ENCODE measurements around the gene SKIDA1. TPM values are rescaled to one million over a fixed set of nuclear protein-coding genes. Genes with fewer than 3 reads are reported as not detected.
"Not testable (repeated sequence)": the region's sequence is repeated elsewhere in the genome, so short reads cannot be mapped to it uniquely, and the experiment has no call there.

SKIDA1 gene
- total RNA-seq, 4 donors from 2014 or later, result 0.39 to 5.2 (median 2.3) TPM

GRCh38 chr10:21552638-21553037 lies 27.2 kb upstream of the SKIDA1 start:
- Histone ChIP-seq H3K4me3 (no peak overlapping the region), H3K36me3 (peaks cover 0 to 77% (median 0%) of the 10 kb centered on the region in 3 donors), H3K9me3 (no peaks in the 10 kb centered on the region), H3K27ac (no peak overlapping the region), H3K4me1 (peaks cover 0 to 12% (median 0%) of the 10 kb centered on the region in 4 donors), H3K27me3 (no peaks in the 10 kb centered on the region)
- 93% methylated on average over 8 of the region's 8 CpGs for WGBS, 2 donors
- no peak for DNase-seq (ENCODE audit: low spot score in 2 of 2)
- no peak for TF ChIP-seq EP300 (IDR thresholded peaks at IDR 0.05)
- TF ChIP-seq CTCF (IDR thresholded peaks at IDR 0.05), result no peak
- TF ChIP-seq POLR2A (IDR thresholded peaks at IDR 0.05), result no peak

- Histone ChIP-seq H3K4me1 (no peaks in the 10 kb centered on the region), H3K4me3 (no peak overlapping the region), H3K27me3 (no peaks in the 10 kb centered on the region), H3K27ac (no peak overlapping the region), H3K36me3 (peaks cover 0 to 82% (median 0%) of the 10 kb centered on the region in 3 donors), H3K9me3 (no peaks in the 10 kb centered on the region)
- 84 to 85% methylated on average over 6 of the region's 6 CpGs for WGBS, 2 donors
- no peak for TF ChIP-seq EP300 (IDR thresholded peaks at IDR 0.05)
- no peak for TF ChIP-seq POLR2A (IDR thresholded peaks at IDR 0.05)
- no peak for TF ChIP-seq CTCF (IDR thresholded peaks at IDR 0.05)
- DNase-seq (ENCODE audit: low spot score in 2 of 2), result no peak
Measured at GRCh38 chr10:21547246-21547645, 21.8 kb upstream of the SKIDA1 start.

GRCh38 chr10:21540701-21541100 lies 15.2 kb upstream of the SKIDA1 start:
- not testable (repeated sequence) for DNase-seq (ENCODE audit: low spot score in 2 of 2); H3K27ac ChIP-seq; H3K9me3 ChIP-seq; H3K4me3 ChIP-seq; H3K27me3 ChIP-seq
- Histone ChIP-seq H3K4me1 (peaks cover 0 to 10% (median under 1%) of the 10 kb centered on the region in 4 donors), H3K36me3 (peaks cover 0 to 90% (median 5%) of the 10 kb centered on the region in 3 donors)
- WGBS, 2 donors, result 90 to 91% methylated on average over 4 of the region's 4 CpGs

GRCh38 chr10:21536874-21537273 lies 11.4 kb upstream of the SKIDA1 start:
- Histone ChIP-seq H3K36me3 (peaks cover 0 to 52% (median 5%) of the 10 kb centered on the region in 3 donors), H3K27me3 (no peaks in the 10 kb centered on the region), H3K27ac (no peak overlapping the region), H3K9me3 (no peaks in the 10 kb centered on the region), H3K4me1 (peaks cover 0 to 28% (median 10%) of the 10 kb centered on the region in 4 donors), H3K4me3 (no peak overlapping the region)
- TF ChIP-seq EP300 (IDR thresholded peaks at IDR 0.05) (no peak), CTCF (IDR thresholded peaks at IDR 0.05) (no peak), POLR2A (IDR thresholded peaks at IDR 0.05) (no peak)
- 88 to 90% methylated on average over 3 of the region's 3 CpGs for WGBS, 2 donors
- no peak for DNase-seq (ENCODE audit: low spot score in 2 of 2)

GRCh38 chr10:21535976-21536375 lies 10.5 kb upstream of the SKIDA1 start:
- peaks cover 0 to 32% (median 10%) of the 10 kb centered on the region in 4 donors for H3K4me1 ChIP-seq
- not testable (repeated sequence) for H3K9me3 ChIP-seq; H3K27me3 ChIP-seq; H3K4me3 ChIP-seq; DNase-seq (ENCODE audit: low spot score in 2 of 2)
- WGBS, 2 donors, result 76 to 79% methylated on average over 9 of the region's 9 CpGs
- peak overlapping the region in 3 of 4 donors; percentile 95 to 97 (median 96) for H3K27ac ChIP-seq
- H3K36me3 ChIP-seq, result peaks cover 0 to 43% (median 5%) of the 10 kb centered on the region in 3 donors

GRCh38 chr10:21535494-21535965 lies 10.0 kb upstream of the SKIDA1 start:
- no peak for DNase-seq (ENCODE audit: low spot score in 2 of 2)
- H3K27me3 ChIP-seq, result no peaks in the 10 kb centered on the region
- peaks cover 0 to 37% (median 10%) of the 10 kb centered on the region in 4 donors for H3K4me1 ChIP-seq
- WGBS, 2 donors, result 33 to 35% methylated on average over 9 of the region's 9 CpGs
- H3K4me3 ChIP-seq, result peak overlapping the region; percentile 45 to 88 (median 72)
- H3K9me3 ChIP-seq, result no peaks in the 10 kb centered on the region
- H3K36me3 ChIP-seq, result peaks cover 0 to 39% (median 5%) of the 10 kb centered on the region in 3 donors
- no peak for TF ChIP-seq POLR2A (IDR thresholded peaks at IDR 0.05)
- TF ChIP-seq EP300 (IDR thresholded peaks at IDR 0.05), result no peak
- TF ChIP-seq CTCF (IDR thresholded peaks at IDR 0.05), result no peak
- peak overlapping the region; percentile 72 to 97 (median 96) for H3K27ac ChIP-seq

Data from tibial nerve (tissue), 4 donors.